BJ (cell line): Measurements from ENCODE around the gene ARHGAP26. TPM values are rescaled to one million over a fixed set of nuclear protein-coding genes. Genes with fewer than 3 reads are reported as not detected.

Experiments
- CTCF ChIA-PET: fragments of 350-600 bp; formaldehyde crosslinking; extraction: SDS; loops from one replicate; lab custom pipeline; 2021; ENCODE audit warnings: antibody characterized with exemption, inconsistent platforms; lab: Yijun Ruan, JAX
- POLR2A ChIA-PET: fragments of 300-600 bp; sonication (Branson Sonifier 250); formaldehyde crosslinking; extraction: SDS; loops from one replicate; lab custom pipeline; 2021; ENCODE audit warnings: antibody characterized with exemption; lab: Charles Lee
- DNase-seq: peaks from one replicate; pipeline ENCODE4 v3.0.0-alpha.2; 2011; ENCODE audit warnings: low read depth
- H3K27me3 ChIP-seq: 2 replicates; pipeline ENCODE4 v1.6.0; 2011; ENCODE audit warnings: low read length; ENCODE audit not compliant: control insufficient read depth, insufficient read depth
- H3K36me3 ChIP-seq: 2 replicates; pipeline ENCODE4 v1.5.1; 2011; ENCODE audit warnings: low read length; ENCODE audit not compliant: control insufficient read depth, insufficient read depth
- H3K4me3 ChIP-seq: 2 replicates; pipeline ENCODE4 v1.5.1; 2011; ENCODE audit warnings: low read depth, mild to moderate bottlenecking, control low read depth, low read length
- CTCF ChIP-seq: IDR thresholded peaks from 2 replicates; pipeline ENCODE4 v1.5.1; 2011; ENCODE audit warnings: low read depth, mild to moderate bottlenecking, control low read depth, inconsistent platforms, low read length, moderate library complexity; ENCODE audit not compliant: insufficient read depth
- polyA plus RNA-seq: library from polyadenylated mRNA; depleted of rRNA; stranded (reverse); fragments of >200 nt; gene quantifications from 2 replicates; pipeline ENCODE4 v1.2.3, GENCODE V29; 2011

The ARHGAP26 gene
- polyA plus RNA-seq, 1 experiment: 4.8 TPM

- no peak for TF ChIP-seq CTCF
- Histone ChIP-seq H3K36me3 (no peaks in the 10 kb centered on the region), H3K4me3 (no peak overlapping the region), H3K27me3 (no peaks in the 10 kb centered on the region)
- POLR2A ChIA-PET: no interaction called here
- no peak for DNase-seq
- CTCF ChIA-PET: interaction anchor here (0.7 to 1.3 kb wide), 2 partner anchors 16 to 161 kb away, joined by 3 read pairs; no protein-coding TSS in a partner anchor
Observed at GRCh38 chr5:143080407-143080806, 310.2 kb downstream of the ARHGAP26 start.

- ChIA-PET POLR2A (no interaction called here), CTCF (no interaction called here)
- Histone ChIP-seq H3K27me3 (no peaks in the 10 kb centered on the region), H3K36me3 (no peaks in the 10 kb centered on the region), H3K4me3 (no peak overlapping the region)
- TF ChIP-seq CTCF: no peak
- no peak for DNase-seq
Observed at GRCh38 chr5:143080982-143081381, 310.8 kb downstream of the ARHGAP26 start.

GRCh38 chr5:143083006-143083405 lies 312.8 kb downstream of the ARHGAP26 start:
- Histone ChIP-seq H3K36me3 (no peaks in the 10 kb centered on the region), H3K27me3 (no peaks in the 10 kb centered on the region), H3K4me3 (no peak overlapping the region)
- DNase-seq: no peak
- ChIA-PET CTCF (no interaction called here), POLR2A (no interaction called here)
- TF ChIP-seq CTCF: no peak

- ChIA-PET POLR2A (no interaction called here), CTCF (interaction anchor here (0.9 kb wide), 1 partner anchor 23 kb away, joined by 5 read pairs; no protein-coding TSS in a partner anchor)
- Histone ChIP-seq H3K27me3 (no peaks in the 10 kb centered on the region), H3K4me3 (no peak overlapping the region), H3K36me3 (no peaks in the 10 kb centered on the region)
- no peak for TF ChIP-seq CTCF
- DNase-seq: no peak
Observed at GRCh38 chr5:143084407-143084806, 314.2 kb downstream of the ARHGAP26 start.

GRCh38 chr5:143085319-143085917 lies 315.2 kb downstream of the ARHGAP26 start:
- no peak for DNase-seq
- ChIA-PET CTCF (no interaction called here), POLR2A (no interaction called here)
- H3K27me3 ChIP-seq: no peaks in the 10 kb centered on the region
- TF ChIP-seq CTCF: no peak
- no peak overlapping the region for H3K4me3 ChIP-seq
- no peaks in the 10 kb centered on the region for H3K36me3 ChIP-seq
